Measurements from ENCODE around the gene LCN1.

Gene LCN1

GRCh38 chr9:135520916-135521607 is at the start of gene LCN1:
TSS of gene LCN1 (plus strand) at chr9:135521440. CDS start at chr9:135521498, 58 bp downstream.
- DNase-seq: no peak

- DNase-seq: no peak
These were observed 49.2 kb upstream of the LCN1 start for GRCh38 chr9:135471791-135472640.

GRCh38 chr9:135473972-135474543 is 47.2 kb upstream of the LCN1 start:
- no peak for DNase-seq

GRCh38 chr9:135474915-135475314 is 46.3 kb upstream of the LCN1 start:
- DNase-seq: peak; percentile 45

GRCh38 chr9:135476561-135477355 is 44.5 kb upstream of the LCN1 start:
- no peak for DNase-seq

GRCh38 chr9:135478191-135478590 is 43.0 kb upstream of the LCN1 start:
- DNase-seq: no peak

- peak; percentile 14 for DNase-seq
These were observed 42.3 kb upstream of the LCN1 start for GRCh38 chr9:135478829-135479468.

- no peak for DNase-seq
These were observed 41.7 kb upstream of the LCN1 start, which contains the start of gene PPP1R26 for GRCh38 chr9:135479469-135480052. TSS of gene PPP1R26 (plus strand) at chr9:135479782. CDS start at chr9:135484511, 4,729 bp downstream.

- DNase-seq: peak; percentile 18
These were observed 40.9 kb upstream of the LCN1 start for GRCh38 chr9:135480071-135480939.

GRCh38 chr9:135480940-135481310 is 40.3 kb upstream of the LCN1 start:
- DNase-seq: no peak

- no peak for DNase-seq
These were observed 39.1 kb upstream of the LCN1 start for GRCh38 chr9:135482015-135482754.

GRCh38 chr9:135484460-135485277 is 36.6 kb upstream of the LCN1 start:
- no peak for DNase-seq

GRCh38 chr9:135485385-135485784 is 35.9 kb upstream of the LCN1 start:
- no peak for DNase-seq

GRCh38 chr9:135485832-135486231 is 35.4 kb upstream of the LCN1 start:
- DNase-seq: no peak

GRCh38 chr9:135486267-135487065 is 34.8 kb upstream of the LCN1 start:
- DNase-seq: no peak

GRCh38 chr9:135487281-135488012 is 33.8 kb upstream of the LCN1 start:
- DNase-seq: no peak

- DNase-seq: no peak
These were observed 33.3 kb upstream of the LCN1 start for GRCh38 chr9:135488013-135488330.

- no peak for DNase-seq
These were observed 32.7 kb upstream of the LCN1 start for GRCh38 chr9:135488527-135488926.

All from NCI-H82 (cell line).